ENCODE measurements around the gene TENM4. TPM values are rescaled to one million over a fixed set of nuclear protein-coding genes. Genes with fewer than 3 reads are reported as not detected.

TENM4 gene
- total RNA-seq, 2 donors from 2014 or later: 2.6 to 6.8 TPM

DNA sequence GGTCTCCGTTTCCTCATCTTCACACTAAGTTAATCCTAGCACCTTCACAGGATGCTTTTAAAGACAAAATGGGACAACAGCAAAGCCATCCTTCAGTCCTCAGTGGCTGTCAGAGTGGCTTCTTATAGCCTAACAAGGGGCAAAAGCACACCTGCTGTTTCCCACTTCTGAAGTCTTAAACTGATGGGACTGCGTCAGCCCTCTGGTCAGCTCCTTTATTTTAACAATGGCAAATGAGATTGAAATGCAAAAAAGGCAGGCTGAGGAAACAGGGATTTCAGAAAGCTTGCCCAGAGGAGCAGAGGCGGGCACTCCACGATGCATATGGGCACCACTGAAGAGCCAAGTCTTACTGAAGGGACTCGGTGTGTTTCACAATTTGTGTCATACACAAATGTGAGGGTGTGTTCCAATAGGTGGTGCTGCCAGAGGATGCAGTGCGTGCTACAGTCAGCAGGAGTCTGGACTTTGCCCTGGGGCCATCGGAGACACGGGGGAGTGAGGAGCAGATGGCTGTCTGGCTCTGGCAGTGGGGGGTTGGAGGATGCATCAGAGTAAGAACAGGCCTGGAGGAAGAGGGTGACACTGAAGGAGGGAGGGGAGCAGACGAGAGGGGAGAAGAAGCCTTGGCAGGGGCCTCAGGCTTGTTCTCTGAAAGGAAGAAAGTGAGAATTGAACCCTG is 47.3 kb downstream of the TENM4 start:
- H3K4me3 ChIP-seq: no peak overlapping the region
- 61% methylated on average over 9 of the region's 9 CpGs for WGBS
- no peak overlapping the region for H3K27ac ChIP-seq
- no peak for TF ChIP-seq POLR2AphosphoS5 (IDR thresholded peaks at IDR 0.05)
- no peak for TF ChIP-seq POLR2A (IDR thresholded peaks at IDR 0.05)
- TF ChIP-seq, protein P1, sequence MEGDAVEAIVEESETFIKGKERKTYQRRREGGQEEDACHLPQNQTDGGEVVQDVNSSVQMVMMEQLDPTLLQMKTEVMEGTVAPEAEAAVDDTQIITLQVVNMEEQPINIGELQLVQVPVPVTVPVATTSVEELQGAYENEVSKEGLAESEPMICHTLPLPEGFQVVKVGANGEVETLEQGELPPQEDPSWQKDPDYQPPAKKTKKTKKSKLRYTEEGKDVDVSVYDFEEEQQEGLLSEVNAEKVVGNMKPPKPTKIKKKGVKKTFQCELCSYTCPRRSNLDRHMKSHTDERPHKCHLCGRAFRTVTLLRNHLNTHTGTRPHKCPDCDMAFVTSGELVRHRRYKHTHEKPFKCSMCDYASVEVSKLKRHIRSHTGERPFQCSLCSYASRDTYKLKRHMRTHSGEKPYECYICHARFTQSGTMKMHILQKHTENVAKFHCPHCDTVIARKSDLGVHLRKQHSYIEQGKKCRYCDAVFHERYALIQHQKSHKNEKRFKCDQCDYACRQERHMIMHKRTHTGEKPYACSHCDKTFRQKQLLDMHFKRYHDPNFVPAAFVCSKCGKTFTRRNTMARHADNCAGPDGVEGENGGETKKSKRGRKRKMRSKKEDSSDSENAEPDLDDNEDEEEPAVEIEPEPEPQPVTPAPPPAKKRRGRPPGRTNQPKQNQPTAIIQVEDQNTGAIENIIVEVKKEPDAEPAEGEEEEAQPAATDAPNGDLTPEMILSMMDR (IDR thresholded peaks at IDR 0.05): no peak
- no peaks in the 10 kb centered on the region for H3K36me3 ChIP-seq
- no peaks in the 10 kb centered on the region for H3K27me3 ChIP-seq (replicated peaks; ENCODE audit: insufficient read depth)
- no peaks in the 10 kb centered on the region for H3K9me3 ChIP-seq
- H3K4me1 ChIP-seq (replicated peaks): no peaks in the 10 kb centered on the region
- intact Hi-C loops (cut with DNase I): no loop called here
- DNase-seq (ENCODE audit: low spot score): no peak

DNA sequence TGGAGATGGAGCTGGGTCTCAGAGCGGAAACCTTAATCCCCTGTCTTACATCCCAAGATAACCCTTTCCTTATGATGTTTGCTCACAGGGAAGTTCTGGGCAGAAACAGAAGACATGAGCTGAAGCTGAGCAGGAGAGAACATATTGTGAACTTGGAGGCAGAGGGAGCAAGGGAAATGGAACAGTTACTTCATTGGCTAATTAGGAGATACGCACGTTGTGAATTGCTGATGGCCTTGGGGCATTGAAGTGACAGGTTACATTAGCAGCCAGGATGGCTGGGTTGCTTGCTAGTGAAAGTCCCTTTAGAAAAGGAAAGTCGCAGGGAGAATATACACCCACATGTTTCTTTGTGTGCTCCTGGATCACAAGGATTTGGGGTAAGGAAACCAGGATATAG is 48.7 kb downstream of the TENM4 start:
- no peaks in the 10 kb centered on the region for H3K27me3 ChIP-seq (replicated peaks; ENCODE audit: insufficient read depth)
- intact Hi-C loops (cut with DNase I): no loop called here

DNA sequence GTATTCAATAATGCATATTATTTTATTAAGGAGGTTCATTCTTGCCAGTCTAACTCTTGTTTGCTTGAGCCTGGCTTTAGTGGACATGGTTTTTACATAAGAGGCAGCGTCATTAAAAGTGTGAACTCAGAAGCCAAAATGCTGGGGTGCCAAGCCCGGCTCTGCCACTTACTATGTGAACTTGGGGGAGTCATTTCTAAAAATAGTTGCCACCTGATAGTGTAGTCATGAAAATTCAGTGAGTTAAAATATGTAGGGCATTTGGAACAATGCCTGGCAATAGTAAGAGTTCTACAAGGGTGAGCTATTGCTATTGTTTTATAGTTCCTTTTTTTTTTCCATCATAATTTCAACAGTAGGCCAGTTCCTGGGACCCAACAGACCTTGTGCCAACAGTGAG is 49.9 kb downstream of the TENM4 start:
- intact Hi-C loops (cut with DNase I): no loop called here
- H3K4me3 ChIP-seq: no peak overlapping the region
- no peaks in the 10 kb centered on the region for H3K36me3 ChIP-seq
- 83% methylated on average over 2 of the region's 2 CpGs for WGBS
- no peaks in the 10 kb centered on the region for H3K9me3 ChIP-seq
- no peak for DNase-seq (ENCODE audit: low spot score)
- H3K4me1 ChIP-seq (replicated peaks): no peaks in the 10 kb centered on the region
- TF ChIP-seq POLR2AphosphoS5 (IDR thresholded peaks at IDR 0.05): no peak
- H3K27ac ChIP-seq: no peak overlapping the region
- no peaks in the 10 kb centered on the region for H3K27me3 ChIP-seq (replicated peaks; ENCODE audit: insufficient read depth)

More for the DNA sequence above, 48.7 kb downstream of the TENM4 start:
- DNase-seq (ENCODE audit: low spot score): no peak
- no peaks in the 10 kb centered on the region for H3K4me1 ChIP-seq (replicated peaks)
- 45% methylated on average over 4 of the region's 4 CpGs for WGBS
- no peaks in the 10 kb centered on the region for H3K36me3 ChIP-seq
- TF ChIP-seq POLR2AphosphoS5 (IDR thresholded peaks at IDR 0.05): no peak
- TF ChIP-seq, protein P1 (IDR thresholded peaks at IDR 0.05): no peak
- no peak for TF ChIP-seq POLR2A (IDR thresholded peaks at IDR 0.05)
- no peak overlapping the region for H3K27ac ChIP-seq
- no peak overlapping the region for H3K4me3 ChIP-seq
- H3K9me3 ChIP-seq: no peaks in the 10 kb centered on the region

DNA sequence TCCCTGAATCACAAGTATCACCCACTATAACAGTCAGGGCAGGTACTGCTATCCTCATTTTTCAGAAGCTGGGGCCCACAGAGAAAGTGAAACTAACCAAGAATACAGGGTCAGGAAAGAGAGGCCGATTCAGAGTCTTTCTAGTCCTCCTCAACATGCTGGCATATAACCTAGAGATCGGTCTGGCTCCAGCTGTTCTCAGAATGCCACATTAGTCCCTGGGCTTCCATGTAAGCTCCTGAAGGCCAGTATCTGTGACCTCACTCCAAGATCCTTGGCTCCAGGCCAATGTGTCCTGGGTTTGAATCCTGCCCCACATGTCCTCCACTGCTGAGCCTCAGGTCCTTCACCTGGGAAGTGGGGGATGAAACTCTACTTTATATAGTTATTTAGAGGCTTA is 50.4 kb downstream of the TENM4 start:
- no peaks in the 10 kb centered on the region for H3K4me1 ChIP-seq (replicated peaks)
- no peak overlapping the region for H3K27ac ChIP-seq
- no peaks in the 10 kb centered on the region for H3K9me3 ChIP-seq
- no peak overlapping the region for H3K4me3 ChIP-seq
- TF ChIP-seq POLR2AphosphoS5 (IDR thresholded peaks at IDR 0.05): no peak
- TF ChIP-seq, protein P1 (IDR thresholded peaks at IDR 0.05): no peak
- TF ChIP-seq POLR2A (IDR thresholded peaks at IDR 0.05): no peak
- DNase-seq (ENCODE audit: low spot score): no peak
- no peaks in the 10 kb centered on the region for H3K36me3 ChIP-seq
- H3K27me3 ChIP-seq (replicated peaks; ENCODE audit: insufficient read depth): no peaks in the 10 kb centered on the region
- 91% methylated on average over 2 of the region's 2 CpGs for WGBS
- intact Hi-C loops (cut with DNase I): no loop called here

DNA sequence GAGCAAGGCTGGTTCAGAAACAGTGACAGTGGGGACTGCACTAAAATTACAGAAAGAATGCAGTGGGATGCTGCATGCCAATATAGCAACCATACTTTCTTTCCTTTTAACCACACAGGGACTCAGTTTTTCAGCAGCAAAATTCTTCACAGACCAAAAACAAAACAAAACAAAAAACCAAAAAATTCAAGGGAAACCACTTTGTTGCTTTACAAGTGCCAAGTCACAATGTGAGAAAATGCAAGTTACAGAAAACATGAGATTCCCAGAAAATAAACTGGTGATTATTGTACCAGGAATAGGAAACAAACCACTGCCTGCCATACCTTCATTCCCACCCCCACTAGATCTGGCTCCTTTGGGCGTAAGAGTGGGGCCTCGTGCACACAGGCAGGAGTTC is 52.6 kb downstream of the TENM4 start:
- Histone ChIP-seq H3K4me1 (replicated peaks) (no peaks in the 10 kb centered on the region), H3K36me3 (no peaks in the 10 kb centered on the region), H3K9me3 (no peaks in the 10 kb centered on the region), H3K27ac (no peak overlapping the region), H3K4me3 (no peak overlapping the region), H3K27me3 (replicated peaks; ENCODE audit: insufficient read depth) (no peaks in the 10 kb centered on the region)
- no peak for DNase-seq (ENCODE audit: low spot score)
- intact Hi-C loops (cut with DNase I): no loop called here
- no peak for TF ChIP-seq POLR2A (IDR thresholded peaks at IDR 0.05)
- TF ChIP-seq, protein P1 (IDR thresholded peaks at IDR 0.05): no peak
- WGBS: 90% methylated on average over 2 of the region's 2 CpGs
